AG10803 (cell line): ENCODE data around the gene CNOT1.

ENCODE experiments used
- DNase-seq: peaks from one replicate; pipeline ENCODE4 v3.0.0; 2010; ENCODE audit warnings: low read depth
- H3K4me3 ChIP-seq: 2 replicates; pipeline ENCODE4 v1.5.1; 2011; ENCODE audit warnings: mild to moderate bottlenecking, low read length, control low read depth
- TF ChIP-seq, protein P1 (sequence below): conservative IDR thresholded peaks from 2 replicates; pipeline ENCODE4 v1.5.1; 2011; ENCODE audit warnings: mild to moderate bottlenecking, low read length, control low read depth, inconsistent platforms

CNOT1 gene

DNA sequence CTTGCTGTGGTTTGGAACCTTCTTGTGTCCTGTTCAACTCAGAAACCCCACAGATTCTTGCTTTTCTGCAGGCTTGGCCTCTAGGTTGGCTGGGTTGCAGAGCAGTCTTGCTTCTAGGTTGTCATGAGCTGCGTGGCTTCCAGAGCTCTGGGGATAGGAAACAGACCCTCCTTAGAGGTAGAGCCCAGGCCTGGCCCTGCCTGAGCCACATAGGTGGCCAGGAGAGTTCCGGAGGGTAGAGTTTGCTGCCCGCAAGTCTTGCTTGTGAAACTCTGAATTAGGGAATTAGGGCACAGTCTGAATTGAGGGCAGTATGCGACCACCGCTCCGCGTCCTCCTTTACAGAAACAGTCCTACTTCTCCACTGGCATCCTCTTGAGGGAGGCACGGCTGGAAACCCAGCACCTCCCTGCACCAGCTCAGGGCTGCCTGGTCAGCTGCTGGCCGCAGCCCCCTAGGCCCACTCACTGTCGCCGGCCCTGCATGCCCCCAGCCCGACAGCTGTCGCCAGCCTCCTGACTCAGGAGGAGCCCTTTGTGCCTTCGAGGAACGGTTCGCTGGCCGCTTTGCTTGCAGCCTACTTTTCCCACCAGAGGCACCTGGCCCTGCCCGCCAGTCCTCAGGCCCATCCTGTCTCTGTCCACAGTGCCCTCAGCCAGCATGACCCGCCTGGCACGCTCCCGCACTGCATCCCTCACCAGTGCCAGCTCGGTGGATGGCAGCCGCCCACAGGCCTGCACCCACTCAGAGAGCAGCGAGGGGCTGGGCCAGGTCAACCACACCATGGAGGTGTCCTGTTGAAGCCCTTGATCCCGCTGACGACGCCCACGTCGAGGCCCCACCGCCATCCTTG is 118.6 kb downstream of the CNOT1 start:
- no peak overlapping the region for H3K4me3 ChIP-seq
- TF ChIP-seq, protein P1, sequence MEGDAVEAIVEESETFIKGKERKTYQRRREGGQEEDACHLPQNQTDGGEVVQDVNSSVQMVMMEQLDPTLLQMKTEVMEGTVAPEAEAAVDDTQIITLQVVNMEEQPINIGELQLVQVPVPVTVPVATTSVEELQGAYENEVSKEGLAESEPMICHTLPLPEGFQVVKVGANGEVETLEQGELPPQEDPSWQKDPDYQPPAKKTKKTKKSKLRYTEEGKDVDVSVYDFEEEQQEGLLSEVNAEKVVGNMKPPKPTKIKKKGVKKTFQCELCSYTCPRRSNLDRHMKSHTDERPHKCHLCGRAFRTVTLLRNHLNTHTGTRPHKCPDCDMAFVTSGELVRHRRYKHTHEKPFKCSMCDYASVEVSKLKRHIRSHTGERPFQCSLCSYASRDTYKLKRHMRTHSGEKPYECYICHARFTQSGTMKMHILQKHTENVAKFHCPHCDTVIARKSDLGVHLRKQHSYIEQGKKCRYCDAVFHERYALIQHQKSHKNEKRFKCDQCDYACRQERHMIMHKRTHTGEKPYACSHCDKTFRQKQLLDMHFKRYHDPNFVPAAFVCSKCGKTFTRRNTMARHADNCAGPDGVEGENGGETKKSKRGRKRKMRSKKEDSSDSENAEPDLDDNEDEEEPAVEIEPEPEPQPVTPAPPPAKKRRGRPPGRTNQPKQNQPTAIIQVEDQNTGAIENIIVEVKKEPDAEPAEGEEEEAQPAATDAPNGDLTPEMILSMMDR: no peak
- no peak for DNase-seq

DNA sequence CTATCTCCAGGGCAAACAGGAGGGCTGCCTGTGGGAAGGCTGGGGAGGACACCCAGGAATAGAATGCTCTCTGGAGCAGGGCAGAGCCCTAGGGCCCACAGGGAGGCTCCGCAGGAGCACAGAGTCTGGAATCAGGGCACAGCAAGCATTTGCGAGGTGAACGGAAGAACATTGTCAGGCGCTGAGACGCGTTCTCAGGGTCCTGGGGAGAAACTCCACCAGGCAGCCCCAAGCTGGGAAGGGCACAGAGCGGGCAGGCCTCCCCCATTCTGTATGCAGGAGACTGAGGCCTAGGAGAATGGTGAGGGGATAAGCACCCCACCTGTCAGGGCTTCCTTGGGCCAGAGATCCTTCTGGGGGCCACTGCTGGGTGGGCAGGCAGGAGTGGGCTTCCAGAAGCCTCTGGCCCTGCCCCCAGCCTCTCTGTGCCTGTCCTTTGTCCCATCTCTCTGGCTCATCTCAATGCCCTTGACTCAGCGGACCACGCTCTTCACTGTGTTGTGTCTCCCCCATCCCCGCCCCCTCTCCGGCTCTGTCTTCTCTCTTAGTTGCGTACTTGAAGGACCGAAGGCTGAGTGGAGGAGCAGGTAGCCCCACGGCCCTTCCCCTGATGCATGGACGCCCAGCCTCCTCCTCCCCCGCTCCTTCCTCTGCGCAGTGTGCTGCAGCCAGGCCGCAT is 119.4 kb downstream of the CNOT1 start:
- H3K4me3 ChIP-seq: no peak overlapping the region
- TF ChIP-seq, protein P1: no peak
- DNase-seq: no peak

DNA sequence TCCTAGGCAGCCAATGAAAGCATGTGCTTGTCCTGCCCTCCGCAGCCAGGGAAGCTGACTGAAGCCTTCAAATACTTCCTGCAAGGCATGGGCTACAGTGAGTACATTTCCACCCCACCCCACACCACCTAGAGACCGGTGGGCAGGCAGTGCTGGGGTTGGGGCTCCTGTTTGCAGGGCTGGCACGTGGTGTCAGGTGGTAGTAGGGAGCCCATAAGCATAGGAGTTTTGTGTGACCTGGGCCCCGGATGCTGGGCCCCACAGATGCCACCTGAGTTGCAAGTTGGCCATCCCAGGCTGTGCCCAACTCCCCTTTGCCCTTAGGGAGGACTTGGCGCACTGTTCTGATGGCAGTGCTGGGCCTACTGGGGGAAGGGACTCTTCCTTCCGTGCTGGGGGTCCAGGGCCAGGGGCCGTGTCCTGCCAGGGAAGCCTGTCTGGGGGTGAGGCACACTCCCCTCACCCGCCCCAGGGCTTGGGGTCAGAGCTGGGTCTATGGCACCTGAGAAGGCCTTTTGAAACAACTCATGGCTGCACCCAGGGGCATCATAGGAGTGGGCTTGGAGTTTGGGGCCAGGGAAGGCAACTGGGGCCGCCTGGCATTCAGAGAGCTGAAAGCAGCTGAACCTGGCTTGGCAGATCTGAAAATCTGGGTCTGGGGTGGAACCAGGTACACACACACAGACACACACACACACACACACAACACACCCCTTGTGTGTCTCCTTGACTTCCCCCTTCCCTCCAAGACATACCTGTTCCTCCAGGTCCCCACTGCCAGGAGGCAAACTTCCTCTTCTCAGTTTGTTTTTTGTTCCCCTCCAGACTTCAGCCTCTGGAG is 120.2 kb downstream of the CNOT1 start:
- TF ChIP-seq, protein P1: no peak
- no peak overlapping the region for H3K4me3 ChIP-seq
- no peak for DNase-seq

DNA sequence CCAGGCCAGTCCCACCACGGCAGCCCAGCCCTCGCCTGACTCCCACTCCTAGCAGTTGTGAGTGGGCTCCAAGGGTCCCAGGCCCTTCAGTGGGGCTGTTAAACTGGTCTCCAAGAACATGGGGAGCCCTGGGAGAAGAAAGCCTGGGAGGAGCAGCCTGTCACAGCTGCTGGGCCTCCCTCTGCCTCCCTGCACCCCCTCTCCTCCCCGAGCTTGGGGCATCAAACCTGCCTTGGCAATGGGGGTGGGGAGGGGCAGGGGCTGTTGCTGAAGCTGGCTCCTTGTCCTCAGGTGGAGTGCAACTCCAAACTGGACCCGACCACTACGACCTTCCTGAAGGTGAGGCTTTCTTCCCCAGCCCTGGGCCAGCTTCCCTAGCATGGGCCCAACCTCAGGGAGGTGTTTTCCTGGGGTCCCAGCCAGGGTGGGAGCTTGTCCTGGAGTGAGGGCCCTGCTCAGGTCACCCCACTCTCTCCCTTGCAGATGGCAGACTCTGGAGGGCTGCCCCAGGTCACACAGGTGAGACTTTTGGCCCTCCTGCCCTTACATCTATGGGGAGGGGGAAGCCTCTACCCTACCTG is 120.9 kb downstream of the CNOT1 start:
- no peak overlapping the region for H3K4me3 ChIP-seq
- no peak for DNase-seq
- TF ChIP-seq, protein P1: no peak

DNA sequence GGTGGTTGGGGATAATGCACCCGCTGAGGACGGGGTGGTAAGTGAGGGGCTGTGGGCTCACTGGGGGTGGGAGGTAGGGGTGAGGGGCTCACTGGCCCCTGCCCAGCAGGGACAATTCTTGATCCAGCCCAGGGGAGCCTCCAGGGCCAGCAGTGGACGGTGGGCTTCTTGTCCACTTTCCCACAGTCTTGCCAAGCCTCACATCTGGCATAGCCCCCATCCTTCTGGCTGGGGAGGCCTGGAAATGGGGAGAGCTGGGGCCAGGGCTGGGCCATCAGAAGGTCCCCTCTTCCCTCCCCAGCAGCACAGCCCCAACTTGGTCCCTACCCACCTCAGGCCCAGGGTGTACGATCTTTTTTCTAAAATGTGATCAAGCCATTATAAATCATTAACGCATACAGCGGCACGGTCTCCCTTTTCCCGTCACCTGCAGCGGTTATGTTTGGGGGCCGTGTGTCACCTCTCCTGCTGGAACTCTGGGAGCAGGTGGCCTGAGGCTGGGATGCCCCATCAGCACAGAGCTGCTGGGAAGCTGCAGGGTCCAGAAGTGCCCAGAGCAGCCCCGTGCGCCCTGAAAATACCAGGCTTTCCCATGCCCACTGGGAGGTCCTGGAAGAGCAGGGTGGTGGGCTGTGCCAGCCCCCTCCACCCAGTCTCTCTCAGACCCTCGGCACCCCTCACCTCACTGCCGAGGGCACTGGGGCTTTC is 121.5 kb downstream of the CNOT1 start:
- TF ChIP-seq, protein P1: no peak
- DNase-seq: no peak
- no peak overlapping the region for H3K4me3 ChIP-seq

DNA sequence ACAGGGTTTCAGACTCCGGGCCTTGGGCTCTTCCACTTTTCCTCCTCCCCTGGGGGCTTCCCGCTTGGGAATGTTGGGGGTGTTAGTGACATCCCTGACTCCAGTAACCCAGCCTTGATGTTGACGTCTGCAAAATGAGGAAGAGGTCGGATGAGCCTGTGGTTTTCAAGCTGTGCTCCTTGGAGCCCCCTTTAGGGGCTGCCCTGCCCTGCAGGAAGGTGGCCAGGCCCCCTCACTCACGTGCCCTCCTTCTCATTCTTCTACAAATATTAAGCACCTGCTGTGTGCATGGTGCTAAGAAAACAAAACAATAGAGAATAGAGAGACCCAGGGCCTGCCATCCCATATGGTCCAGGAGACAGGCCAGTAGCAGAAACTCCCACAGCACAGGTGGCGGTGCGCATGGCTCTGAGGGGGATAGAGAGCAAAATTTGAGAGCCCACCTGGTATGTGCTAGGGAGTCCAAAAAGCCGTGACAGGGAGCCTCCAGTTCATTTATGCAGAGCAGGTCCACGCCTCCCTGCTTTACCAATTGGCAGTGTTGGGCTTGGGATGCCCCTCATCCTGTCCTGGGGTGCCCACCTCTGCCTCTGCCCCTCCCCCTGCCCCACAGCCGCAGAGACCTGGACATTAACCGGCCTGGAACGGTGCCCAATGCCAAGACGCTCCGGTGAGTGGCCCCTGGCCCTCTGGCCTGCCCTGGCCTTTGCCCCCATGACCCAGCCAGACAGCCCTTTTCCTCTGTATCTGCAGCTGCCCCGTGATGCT is 122.2 kb downstream of the CNOT1 start:
- DNase-seq: no peak
- H3K4me3 ChIP-seq: no peak overlapping the region
- TF ChIP-seq, protein P1: no peak
